NCI-H1436 treated with DMSO at 0.1 percent for 48 hours (cell line): ENCODE data around the gene TOGARAM1.

Experiments
- DNase-seq: peaks from one replicate; lab custom pipeline; 2025; lab: John Stamatoyannopoulos, UW

TOGARAM1 gene

GRCh38 chr14:44963775-44964380 is 1.9 kb downstream of the TOGARAM1 start:
- DNase-seq: no peak

- no peak for DNase-seq
Measured at GRCh38 chr14:44966601-44967336, 4.8 kb downstream of the TOGARAM1 start.

- DNase-seq: no peak
Measured at GRCh38 chr14:44968714-44969113, 6.7 kb downstream of the TOGARAM1 start.

GRCh38 chr14:44970907-44971306 is 8.9 kb downstream of the TOGARAM1 start:
- no peak for DNase-seq

GRCh38 chr14:44971459-44971858 is 9.5 kb downstream of the TOGARAM1 start:
- no peak for DNase-seq

GRCh38 chr14:44979273-44979672 is 17.3 kb downstream of the TOGARAM1 start:
- no peak for DNase-seq

GRCh38 chr14:44979740-44980356 is 17.9 kb downstream of the TOGARAM1 start:
- DNase-seq: no peak

- no peak for DNase-seq
Measured at GRCh38 chr14:44981198-44981597, 19.2 kb downstream of the TOGARAM1 start.

GRCh38 chr14:44982594-44982993 is 20.6 kb downstream of the TOGARAM1 start:
- no peak for DNase-seq

- no peak for DNase-seq
Measured at GRCh38 chr14:44988694-44989093, 26.7 kb downstream of the TOGARAM1 start.

GRCh38 chr14:44989497-44990440 is 27.8 kb downstream of the TOGARAM1 start:
- DNase-seq: no peak

- no peak for DNase-seq
Measured at GRCh38 chr14:44990533-44990932, 28.5 kb downstream of the TOGARAM1 start.

GRCh38 chr14:44995196-44995595 is 33.2 kb downstream of the TOGARAM1 start:
- no peak for DNase-seq

- no peak for DNase-seq
Measured at GRCh38 chr14:44995770-44996294, 33.8 kb downstream of the TOGARAM1 start.

GRCh38 chr14:45003924-45004323 is 41.9 kb downstream of the TOGARAM1 start:
- DNase-seq: no peak

GRCh38 chr14:45015133-45015532 is 53.1 kb downstream of the TOGARAM1 start:
- DNase-seq: no peak

- no peak for DNase-seq
Measured at GRCh38 chr14:45028107-45028626, 66.2 kb downstream of the TOGARAM1 start.

- DNase-seq: no peak
Measured at GRCh38 chr14:45034730-45035129, 72.7 kb downstream of the TOGARAM1 start.

GRCh38 chr14:45038256-45038655 is 76.3 kb downstream of the TOGARAM1 start:
- DNase-seq: no peak

- DNase-seq: no peak
Measured at GRCh38 chr14:45038865-45039264, 76.9 kb downstream of the TOGARAM1 start.

- DNase-seq: no peak
Measured at GRCh38 chr14:45039390-45039789, 77.4 kb downstream of the TOGARAM1 start.

- no peak for DNase-seq
Measured at GRCh38 chr14:45041641-45042040, 79.7 kb downstream of the TOGARAM1 start.
